ENCODE data around the gene SMIM29.
A peak's percentile ranks its signal among the peaks of the same experiment; 100 is the strongest.

The SMIM29 gene

GRCh38 chr6:34226731-34227586, 21.8 kb downstream of the SMIM29 start:
- DNase-seq (ENCODE audit: low spot score): peak; percentile 2

GRCh38 chr6:34226066-34226465, 22.7 kb downstream of the SMIM29 start:
- DNase-seq (ENCODE audit: low spot score): no peak

- no peak for DNase-seq (ENCODE audit: low spot score)
These were observed 23.3 kb downstream of the SMIM29 start for GRCh38 chr6:34225551-34225950.

GRCh38 chr6:34223956-34224940, 24.6 kb downstream of the SMIM29 start:
- peak; percentile 94 for DNase-seq (ENCODE audit: low spot score)

- no peak for DNase-seq (ENCODE audit: low spot score)
These were observed 25.3 kb downstream of the SMIM29 start for GRCh38 chr6:34223381-34223955.

GRCh38 chr6:34218691-34219090, 30.1 kb downstream of the SMIM29 start:
- DNase-seq (ENCODE audit: low spot score): no peak

- no peak for DNase-seq (ENCODE audit: low spot score)
These were observed 35.0 kb downstream of the SMIM29 start for GRCh38 chr6:34213772-34214171.

GRCh38 chr6:34207695-34208443, 40.9 kb downstream of the SMIM29 start:
- DNase-seq (ENCODE audit: low spot score): no peak

GRCh38 chr6:34206726-34207125, 42.1 kb downstream of the SMIM29 start:
- no peak for DNase-seq (ENCODE audit: low spot score)

- no peak for DNase-seq (ENCODE audit: low spot score)
These were observed 42.9 kb downstream of the SMIM29 start for GRCh38 chr6:34205916-34206315.

- DNase-seq (ENCODE audit: low spot score): no peak
These were observed 43.3 kb downstream of the SMIM29 start for GRCh38 chr6:34205466-34205865.

GRCh38 chr6:34204693-34205092, 44.1 kb downstream of the SMIM29 start:
- DNase-seq (ENCODE audit: low spot score): no peak

- DNase-seq (ENCODE audit: low spot score): no peak
These were observed 46.2 kb downstream of the SMIM29 start for GRCh38 chr6:34202329-34203201.

GRCh38 chr6:34201455-34202107, 47.2 kb downstream of the SMIM29 start:
- no peak for DNase-seq (ENCODE audit: low spot score)

- no peak for DNase-seq (ENCODE audit: low spot score)
These were observed 48.4 kb downstream of the SMIM29 start for GRCh38 chr6:34200340-34200971.

- no peak for DNase-seq (ENCODE audit: low spot score)
These were observed 52.0 kb downstream of the SMIM29 start for GRCh38 chr6:34196833-34197195.

All from Ammon's horn (tissue), 1 donor.